IPS-18a (cell line): ENCODE measurements around the gene CDYL.

Source experiments
- H3K27ac ChIP-seq: one replicate; pipeline ENCODE4 v1.5.1; 2013; ENCODE audit warnings: low read length
- H3K27me3 ChIP-seq: one replicate; pipeline ENCODE4 v1.6.1; 2013; ENCODE audit warnings: mild to moderate bottlenecking, low read length; ENCODE audit not compliant: control insufficient read depth, insufficient read depth
- H3K36me3 ChIP-seq: one replicate; pipeline ENCODE4 v1.6.1; 2013; ENCODE audit warnings: low read depth, low read length; ENCODE audit not compliant: control insufficient read depth
- H3K4me1 ChIP-seq: one replicate; pipeline ENCODE4 v1.6.1; 2013; ENCODE audit warnings: low read depth, low read length; ENCODE audit not compliant: control insufficient read depth
- H3K4me3 ChIP-seq: one replicate; pipeline ENCODE4 v1.5.1; 2013; ENCODE audit warnings: low read length
- H3K9ac ChIP-seq: one replicate; pipeline ENCODE4 v1.6.1; 2013; ENCODE audit warnings: mild to moderate bottlenecking, low read length, moderate library complexity
- H3K9me3 ChIP-seq: one replicate; pipeline ENCODE4 v1.6.1; 2013; ENCODE audit warnings: low read depth, low read length; ENCODE audit not compliant: control insufficient read depth

Gene CDYL

GRCh38 chr6:4775494-4776130 is 592 bp upstream of the CDYL start:
- H3K9ac ChIP-seq, result peak overlapping the region; percentile 96
- H3K4me3 ChIP-seq, result peak overlapping the region; percentile 98
- no peak overlapping the region for H3K27ac ChIP-seq

DNA sequence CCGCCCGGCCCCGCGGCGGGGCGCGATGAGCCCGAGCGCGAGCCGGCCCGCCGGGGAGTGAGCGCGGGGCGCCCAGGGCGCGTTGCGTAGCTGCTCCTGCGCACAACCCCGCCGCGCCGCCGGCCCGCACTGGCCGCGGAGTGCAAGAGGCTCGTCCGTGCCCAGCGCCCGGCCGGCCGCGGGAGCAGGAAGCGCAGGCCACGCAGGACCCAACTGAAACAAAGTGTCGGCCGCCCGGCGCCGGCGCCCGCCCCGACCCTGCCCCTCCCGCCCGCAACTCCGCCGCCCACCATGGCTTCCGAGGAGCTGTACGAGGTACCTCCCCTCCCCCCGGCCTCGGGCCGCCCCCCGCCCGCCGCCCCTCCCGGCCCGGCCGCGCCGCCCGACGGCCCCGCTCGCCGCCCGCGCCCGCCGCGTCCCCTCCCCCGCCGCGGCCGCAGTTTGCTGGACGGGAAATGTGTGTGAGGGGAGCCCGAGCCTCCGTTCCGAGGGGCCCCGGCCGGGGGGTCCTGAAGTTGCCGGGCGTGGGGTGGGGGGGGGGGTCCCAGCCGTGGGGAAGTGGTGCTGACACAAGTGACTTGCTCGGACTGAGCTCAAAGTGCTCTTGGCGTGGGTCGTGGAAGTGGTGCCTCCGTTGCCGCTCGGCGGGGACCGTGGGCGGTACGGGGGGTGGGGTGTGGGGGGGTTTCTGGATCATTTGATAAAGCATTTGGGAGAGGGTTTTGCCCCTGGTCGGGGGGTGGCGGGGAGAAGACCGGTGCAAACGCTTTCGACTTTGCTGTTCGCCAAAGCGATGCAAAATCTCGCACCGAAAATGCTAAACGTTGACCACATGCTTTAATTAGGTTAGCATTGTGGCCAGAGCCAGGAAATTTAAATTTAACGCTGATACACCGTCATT is 539 bp downstream of the CDYL start:
- Histone ChIP-seq H3K4me1 (peaks cover 39% of the 10 kb centered on the region), H3K36me3 (no peaks in the 10 kb centered on the region), H3K9ac (peak overlapping the region; percentile 6), H3K9me3 (no peaks in the 10 kb centered on the region), H3K4me3 (peak overlapping the region; percentile 64), H3K27me3 (peaks cover 50% of the 10 kb centered on the region), H3K27ac (no peak overlapping the region)

More at GRCh38 chr6:4775494-4776130, 592 bp upstream of the CDYL start:
- Histone ChIP-seq H3K4me1 (peaks cover 39% of the 10 kb centered on the region), H3K9me3 (no peaks in the 10 kb centered on the region), H3K27me3 (peaks cover 41% of the 10 kb centered on the region), H3K36me3 (no peaks in the 10 kb centered on the region)

- H3K4me1 ChIP-seq, result peaks cover 31% of the 10 kb centered on the region
- H3K9me3 ChIP-seq, result no peaks in the 10 kb centered on the region
- H3K27me3 ChIP-seq, result peaks cover 50% of the 10 kb centered on the region
Measured at GRCh38 chr6:4777394-4777935, 1.3 kb downstream of the CDYL start.

DNA sequence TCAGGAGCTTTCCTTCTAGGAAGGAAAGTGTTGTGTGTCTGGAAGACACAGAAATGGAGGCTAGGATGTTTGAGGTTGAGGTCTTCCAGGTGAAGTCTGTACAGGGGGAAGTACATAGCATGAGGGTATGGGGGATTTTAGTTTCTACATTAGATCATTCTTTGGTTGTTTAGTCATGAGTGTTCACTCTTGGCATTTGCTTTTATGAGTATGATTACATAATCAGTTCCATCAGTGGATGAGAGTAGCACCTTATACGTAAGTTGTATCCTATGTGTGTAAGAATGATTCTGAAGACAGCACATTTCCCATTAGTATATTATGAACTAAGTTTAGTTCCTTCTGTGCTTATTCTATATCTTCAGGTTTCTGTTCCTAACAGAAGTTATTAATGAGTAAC is 1.9 kb downstream of the CDYL start:
- peaks cover 50% of the 10 kb centered on the region for H3K27me3 ChIP-seq
- peaks cover 32% of the 10 kb centered on the region for H3K4me1 ChIP-seq
- H3K9me3 ChIP-seq, result no peaks in the 10 kb centered on the region
- H3K27ac ChIP-seq, result no peak overlapping the region
- peak overlapping the region; percentile 64 for H3K4me3 ChIP-seq
- H3K9ac ChIP-seq, result no peak overlapping the region
- no peaks in the 10 kb centered on the region for H3K36me3 ChIP-seq

More at GRCh38 chr6:4777394-4777935, 1.3 kb downstream of the CDYL start:
- H3K9ac ChIP-seq, result peak overlapping the region; percentile 6
- H3K36me3 ChIP-seq, result no peaks in the 10 kb centered on the region
- no peak overlapping the region for H3K27ac ChIP-seq
- H3K4me3 ChIP-seq, result peak overlapping the region; percentile 64

DNA sequence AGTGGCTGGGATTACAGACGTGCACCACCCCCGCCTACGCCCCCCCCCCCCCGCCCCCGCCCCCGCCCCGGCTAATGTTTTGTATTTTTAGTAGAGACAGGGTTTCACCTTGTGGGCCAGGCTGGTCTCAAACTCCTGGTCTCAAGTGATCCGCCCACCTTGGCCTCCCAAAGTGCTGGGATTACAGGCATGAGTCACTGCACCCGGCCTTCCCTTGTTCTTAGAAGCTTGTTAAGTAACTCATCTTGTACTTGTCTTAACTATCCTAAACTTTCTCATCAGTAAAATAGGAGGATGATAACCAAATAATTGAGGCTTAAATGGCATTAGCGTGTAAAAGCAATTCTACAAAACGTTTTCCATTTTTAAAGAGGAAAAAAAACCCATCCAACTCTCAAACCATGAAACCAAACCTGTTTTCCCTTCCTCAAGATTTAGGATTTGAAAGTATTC is 4.2 kb downstream of the CDYL start:
- Histone ChIP-seq H3K4me3 (no peak overlapping the region), H3K27me3 (peaks cover 55% of the 10 kb centered on the region), H3K36me3 (no peaks in the 10 kb centered on the region), H3K4me1 (peaks cover 33% of the 10 kb centered on the region), H3K9ac (no peak overlapping the region), H3K9me3 (no peaks in the 10 kb centered on the region), H3K27ac (no peak overlapping the region)

- no peak overlapping the region for H3K9ac ChIP-seq
- H3K4me3 ChIP-seq, result no peak overlapping the region
- no peak overlapping the region for H3K27ac ChIP-seq
- peaks cover 63% of the 10 kb centered on the region for H3K27me3 ChIP-seq
- peaks cover 43% of the 10 kb centered on the region for H3K4me1 ChIP-seq
- no peaks in the 10 kb centered on the region for H3K36me3 ChIP-seq
- no peaks in the 10 kb centered on the region for H3K9me3 ChIP-seq
Measured at GRCh38 chr6:4781426-4781825, 5.2 kb downstream of the CDYL start.

DNA sequence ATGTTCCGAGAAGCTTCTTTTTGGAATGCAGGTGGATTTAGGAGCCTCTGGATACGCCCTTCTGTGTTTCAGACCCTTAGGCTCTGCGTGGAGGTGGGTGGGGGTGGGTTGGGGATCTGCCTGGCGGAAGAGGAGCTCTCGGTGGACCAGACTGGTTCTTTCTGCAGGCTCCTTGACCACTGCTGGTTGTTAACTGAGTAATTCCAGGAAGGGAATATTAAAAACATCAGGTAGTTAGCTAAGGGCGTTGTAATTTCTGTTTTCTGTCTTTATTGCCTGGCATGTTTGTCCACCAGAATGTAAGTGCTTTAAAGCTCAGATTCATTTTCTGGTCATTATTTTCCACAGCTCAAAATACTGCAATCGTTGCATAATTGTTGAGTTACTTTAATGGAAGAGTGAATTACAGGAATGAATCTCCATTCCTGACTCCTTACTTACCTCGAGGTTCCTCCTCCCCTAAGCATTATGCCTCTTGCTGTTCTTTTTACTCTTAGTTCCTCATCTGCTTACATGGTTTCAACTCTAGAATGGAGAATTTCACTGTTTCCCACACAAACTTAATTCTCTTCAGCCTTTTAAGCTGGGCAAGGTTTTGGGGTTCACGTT is 5.9 kb downstream of the CDYL start:
- no peak overlapping the region for H3K27ac ChIP-seq
- peaks cover 50% of the 10 kb centered on the region for H3K4me1 ChIP-seq
- H3K36me3 ChIP-seq, result no peaks in the 10 kb centered on the region
- peaks cover 61% of the 10 kb centered on the region for H3K27me3 ChIP-seq
- no peak overlapping the region for H3K4me3 ChIP-seq
- H3K9ac ChIP-seq, result no peak overlapping the region
- no peaks in the 10 kb centered on the region for H3K9me3 ChIP-seq

GRCh38 chr6:4786996-4787395 is 10.8 kb downstream of the CDYL start:
- Histone ChIP-seq H3K4me3 (no peak overlapping the region), H3K27me3 (peaks cover 24% of the 10 kb centered on the region), H3K9me3 (no peaks in the 10 kb centered on the region), H3K4me1 (peaks cover 36% of the 10 kb centered on the region), H3K36me3 (no peaks in the 10 kb centered on the region), H3K27ac (no peak overlapping the region), H3K9ac (no peak overlapping the region)

GRCh38 chr6:4788482-4788881 is 12.3 kb downstream of the CDYL start:
- H3K4me1 ChIP-seq, result peaks cover 38% of the 10 kb centered on the region
- no peaks in the 10 kb centered on the region for H3K36me3 ChIP-seq
- no peak overlapping the region for H3K9ac ChIP-seq
- peaks cover 24% of the 10 kb centered on the region for H3K27me3 ChIP-seq
- H3K9me3 ChIP-seq, result no peaks in the 10 kb centered on the region
- H3K4me3 ChIP-seq, result no peak overlapping the region
- H3K27ac ChIP-seq, result no peak overlapping the region

DNA sequence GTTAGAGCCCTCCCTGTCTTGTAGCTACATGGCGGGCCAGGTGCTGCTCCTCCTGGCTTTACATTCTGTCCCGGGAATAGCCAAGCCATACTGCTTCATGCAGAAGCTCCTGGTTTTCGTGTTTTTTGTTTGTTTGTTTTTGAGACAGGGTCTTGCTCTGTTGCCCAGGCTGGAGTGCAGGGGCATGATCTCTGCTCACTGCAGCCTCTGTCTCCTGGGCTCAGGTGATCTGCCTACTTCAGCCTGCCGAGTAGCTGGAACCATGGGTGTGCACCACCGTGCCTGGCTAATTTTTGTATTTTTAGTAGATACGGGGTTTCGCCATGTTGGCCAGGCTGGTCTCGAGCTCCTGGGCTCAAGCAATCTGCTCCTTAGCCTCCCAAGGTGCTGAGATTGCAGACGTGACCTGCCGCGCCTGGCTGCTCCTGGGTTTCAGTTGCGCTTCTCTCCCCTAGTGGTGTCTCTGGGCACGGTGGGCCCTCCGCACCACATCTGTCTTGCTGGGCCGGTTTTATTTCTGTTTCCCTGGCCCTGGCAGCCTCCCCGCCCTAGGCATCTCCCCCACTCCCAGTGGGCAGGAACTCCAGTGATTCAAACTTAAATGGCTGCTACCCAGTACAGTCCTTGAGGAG is 12.9 kb downstream of the CDYL start:
- H3K4me1 ChIP-seq, result peaks cover 38% of the 10 kb centered on the region
- H3K9ac ChIP-seq, result no peak overlapping the region
- no peaks in the 10 kb centered on the region for H3K9me3 ChIP-seq
- H3K4me3 ChIP-seq, result no peak overlapping the region
- H3K36me3 ChIP-seq, result no peaks in the 10 kb centered on the region
- H3K27ac ChIP-seq, result no peak overlapping the region
- H3K27me3 ChIP-seq, result peaks cover 24% of the 10 kb centered on the region
